GM18505 (cell line): ENCODE results near the gene ANKRD33.

Experiments
- ATAC-seq: cut with Tn5 transposase; IDR thresholded peaks from one replicate; pipeline ENCODE4 v1.9.1; 2021; ENCODE audit not compliant: unreplicated experiment
- POLR2A ChIP-seq: IDR thresholded peaks from 4 replicates; pipeline ENCODE4 v1.6.1; 2011; ENCODE audit warnings: borderline replicate concordance; ENCODE audit not compliant: insufficient read depth, insufficient read length; ENCODE audit errors: extremely low read depth

ANKRD33 gene, protein sequence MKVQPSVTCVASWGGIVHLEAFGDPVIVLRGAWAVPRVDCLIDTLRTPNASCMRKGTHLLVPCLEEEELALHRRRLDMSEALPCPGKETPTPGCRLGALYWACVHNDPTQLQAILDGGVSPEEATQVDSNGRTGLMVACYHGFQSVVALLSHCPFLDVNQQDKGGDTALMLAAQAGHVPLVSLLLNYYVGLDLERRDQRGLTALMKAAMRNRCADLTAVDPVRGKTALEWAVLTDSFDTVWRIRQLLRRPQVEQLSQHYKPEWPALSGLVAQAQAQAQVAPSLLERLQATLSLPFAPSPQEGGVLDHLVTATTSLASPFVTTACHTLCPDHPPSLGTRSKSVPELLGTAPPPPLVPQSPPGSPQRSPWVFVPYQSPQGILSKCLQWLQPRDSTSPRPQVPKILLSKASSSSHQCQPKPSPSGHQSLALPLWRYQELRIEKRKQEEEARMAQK

DNA sequence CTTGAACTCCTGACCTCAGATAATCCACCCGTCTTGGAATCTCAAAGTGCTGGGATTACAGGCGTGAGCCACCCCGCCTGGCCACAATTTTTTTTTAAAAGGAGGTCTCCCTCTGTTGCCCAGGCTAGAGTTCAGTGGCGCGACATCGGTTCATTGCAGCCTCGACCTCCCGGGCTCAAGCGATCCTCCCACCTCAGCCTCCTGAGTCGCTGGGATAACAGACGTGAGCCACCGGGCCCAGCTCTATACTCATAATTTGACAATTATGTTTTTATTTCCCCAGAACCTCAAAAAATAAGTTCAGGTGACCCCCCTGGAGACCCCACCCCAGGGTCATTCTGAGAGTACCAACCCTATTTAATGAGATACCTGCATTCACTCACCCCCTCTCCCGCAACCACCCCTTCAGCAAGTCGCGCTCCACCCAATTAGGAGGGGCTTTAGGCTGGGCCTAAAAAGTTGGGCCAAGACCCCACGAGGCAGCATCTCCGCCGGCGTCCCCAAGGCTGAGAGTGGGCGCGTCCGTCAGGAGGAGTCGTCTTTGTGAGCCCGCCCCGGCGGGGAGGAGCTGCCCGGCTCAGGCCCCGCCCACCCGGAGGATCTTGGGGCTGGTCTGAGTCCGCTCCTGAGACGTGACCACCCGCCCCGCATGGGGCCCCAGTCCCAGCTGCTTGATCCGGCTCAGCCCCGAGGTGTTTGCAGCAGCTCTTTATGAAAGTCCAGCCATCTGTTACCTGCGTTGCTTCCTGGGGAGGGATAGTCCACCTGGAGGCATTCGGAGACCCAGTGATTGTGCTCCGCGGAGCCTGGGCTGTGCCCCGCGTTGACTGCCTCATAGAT lies at the start of gene ANKRD33:
Gene ANKRD33, plus strand, starts transcription at position 628 of the 840 bp plus-strand sequence. Its CDS starts 84 bp downstream, at position 712.
- ATAC-seq, result no peak
- TF ChIP-seq POLR2A, result no peak

DNA sequence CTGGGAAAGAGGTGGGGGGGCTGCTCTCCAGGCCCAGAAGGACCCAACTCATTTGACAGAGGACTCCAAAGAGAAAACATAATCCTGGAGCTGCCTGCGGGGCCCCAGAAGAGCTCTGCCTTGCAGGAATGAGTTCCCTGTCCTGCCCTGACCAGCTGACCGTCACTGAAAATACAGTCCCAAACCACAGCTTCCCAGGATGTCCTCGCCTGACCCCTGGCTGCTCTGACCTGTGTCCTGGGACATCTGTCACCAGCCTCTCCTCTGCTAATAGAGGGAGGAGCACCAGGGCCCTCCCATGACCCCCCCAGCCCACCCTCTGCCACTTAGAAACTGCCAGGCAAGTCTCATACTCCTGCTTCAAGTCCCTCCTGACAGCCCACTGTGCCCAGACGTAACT lies 49.1 kb upstream of the ANKRD33 start:
- no peak for TF ChIP-seq POLR2A
- no peak for ATAC-seq

DNA sequence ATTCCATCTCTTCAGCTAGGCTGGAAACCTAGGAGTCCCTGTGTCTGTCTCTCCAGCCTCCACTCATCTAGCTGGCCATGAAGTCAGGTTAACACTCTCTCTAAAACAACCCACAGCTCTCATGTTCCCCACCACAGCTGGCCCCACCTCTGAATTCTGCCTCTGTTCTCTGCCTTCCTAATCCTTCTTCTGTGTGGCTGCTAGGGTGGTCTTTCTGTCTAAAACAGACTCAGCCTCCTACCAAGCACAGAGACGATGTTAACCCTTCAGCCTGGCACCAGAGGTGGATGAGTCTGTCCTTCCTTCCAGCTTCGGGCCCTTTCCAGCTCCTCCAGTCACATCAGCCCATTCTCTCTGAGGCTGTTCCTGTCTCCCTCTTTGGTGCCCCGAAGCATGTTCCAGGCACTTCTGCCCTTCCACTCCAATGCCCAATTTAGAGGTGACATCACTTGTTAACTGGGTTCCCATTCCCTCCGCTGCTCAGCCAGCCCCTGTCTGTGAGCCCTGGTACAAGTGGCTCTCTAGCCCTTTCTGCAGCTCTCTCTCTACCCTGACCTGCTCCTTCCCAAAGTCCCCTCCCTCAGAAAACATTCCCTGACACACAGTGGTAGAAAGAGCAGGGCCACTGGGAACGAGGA lies 48.5 kb upstream of the ANKRD33 start:
- ATAC-seq, result no peak
- TF ChIP-seq POLR2A, result no peak

DNA sequence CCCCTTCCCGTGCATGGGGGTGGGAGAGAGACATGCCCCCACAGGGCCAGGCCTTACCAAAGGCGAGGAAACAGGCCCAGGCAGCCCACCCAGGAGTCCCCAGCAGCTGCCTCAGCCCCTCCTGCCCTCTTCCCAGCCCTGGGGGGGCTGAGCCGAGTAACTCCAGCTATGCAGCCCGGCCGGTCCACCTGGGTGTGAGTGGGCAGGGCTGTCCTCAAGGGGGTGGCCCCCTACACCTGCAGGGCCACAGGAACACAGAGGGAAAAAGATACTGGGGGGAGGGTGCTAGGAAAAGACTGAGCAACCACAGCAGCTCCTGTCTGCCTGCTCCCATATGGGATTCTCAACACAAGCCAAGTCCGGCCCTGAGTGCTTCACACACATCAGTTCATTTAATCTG lies 46.9 kb upstream of the ANKRD33 start:
- no peak for ATAC-seq
- no peak for TF ChIP-seq POLR2A

DNA sequence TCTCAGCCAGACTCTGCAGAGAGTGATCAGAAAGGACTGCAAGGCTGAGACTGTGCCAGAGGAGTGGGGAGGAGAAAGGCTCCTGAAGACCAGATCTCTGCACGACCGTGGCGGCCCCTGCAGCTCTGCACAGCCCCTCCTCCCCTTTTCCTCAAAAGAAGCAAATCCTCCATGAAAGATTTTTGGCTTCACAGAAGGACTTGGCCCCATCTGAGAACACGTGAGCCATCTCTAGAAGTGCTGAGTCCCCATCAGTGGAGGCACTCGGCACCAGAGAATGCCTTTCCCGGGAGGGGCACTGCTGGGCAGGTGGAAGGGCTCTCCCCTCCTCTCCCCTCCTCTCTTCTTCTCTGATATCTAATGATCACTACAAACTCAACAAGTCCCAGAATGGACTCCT lies 46.2 kb upstream of the ANKRD33 start:
- TF ChIP-seq POLR2A, result no peak
- ATAC-seq, result no peak

DNA sequence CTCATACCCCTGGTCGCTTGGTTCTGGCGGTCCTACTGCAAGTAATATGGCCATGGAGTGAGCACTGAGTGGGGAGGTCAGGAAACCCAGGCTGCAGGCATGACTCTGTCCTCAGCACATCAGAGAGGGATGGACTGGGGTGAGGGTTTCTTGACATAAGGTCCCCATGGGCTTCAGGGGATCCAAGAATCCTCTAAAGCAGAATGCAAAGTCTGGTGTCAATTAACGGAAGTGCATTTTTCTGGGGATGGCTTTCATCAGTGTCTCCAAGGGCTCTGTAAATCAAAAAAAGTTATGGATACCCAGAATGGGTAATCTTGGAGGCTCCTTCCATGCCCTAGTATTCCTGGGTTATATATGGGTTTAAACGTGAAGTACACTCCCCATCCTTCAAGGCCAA lies 43.0 kb upstream of the ANKRD33 start:
- no peak for ATAC-seq
- TF ChIP-seq POLR2A, result no peak

DNA sequence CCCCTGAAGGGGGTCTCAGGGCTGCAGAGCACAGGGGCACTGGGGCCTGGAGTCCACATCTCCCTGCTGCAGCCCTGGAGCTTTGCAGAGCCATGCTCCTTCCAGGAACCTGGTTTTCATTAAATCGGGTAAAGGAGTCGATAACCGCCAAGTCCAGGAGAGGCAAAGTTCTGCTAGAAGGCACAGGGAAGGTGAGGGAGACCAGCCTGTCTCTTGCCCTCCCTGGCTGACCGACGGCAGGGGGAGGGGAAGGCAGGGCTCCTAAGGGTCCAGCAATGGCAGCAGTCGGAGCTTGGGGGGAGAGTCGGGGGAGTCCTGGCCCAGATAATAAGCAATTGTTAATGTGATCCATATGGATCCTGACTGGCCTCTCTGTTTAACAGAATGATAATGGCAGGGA lies 42.4 kb upstream of the ANKRD33 start:
- no peak for ATAC-seq

DNA sequence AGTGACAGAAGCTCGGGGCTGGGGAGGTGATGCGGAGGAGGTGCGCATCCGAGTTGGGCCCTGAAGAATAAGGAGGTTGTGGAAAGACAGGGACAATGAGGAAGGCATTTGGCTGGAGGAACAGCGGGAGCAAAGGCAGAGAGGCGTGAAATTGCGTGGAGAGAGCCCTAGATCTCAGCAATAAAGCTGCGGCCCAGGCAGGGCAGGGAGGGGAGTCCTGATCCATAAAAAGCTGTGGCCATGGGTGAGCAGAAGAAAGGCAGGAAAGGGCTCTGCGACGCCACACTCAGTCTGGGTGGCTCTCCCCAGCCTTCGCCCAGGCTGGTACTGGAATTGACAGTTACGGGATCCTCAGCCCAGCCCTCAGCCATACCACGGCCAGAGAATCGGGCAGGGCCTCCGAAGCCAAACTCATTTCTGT lies 41.6 kb upstream of the ANKRD33 start:
- TF ChIP-seq POLR2A, result no peak
- ATAC-seq, result no peak

More for the DNA sequence above, 42.4 kb upstream of the ANKRD33 start:
- no peak for TF ChIP-seq POLR2A

DNA sequence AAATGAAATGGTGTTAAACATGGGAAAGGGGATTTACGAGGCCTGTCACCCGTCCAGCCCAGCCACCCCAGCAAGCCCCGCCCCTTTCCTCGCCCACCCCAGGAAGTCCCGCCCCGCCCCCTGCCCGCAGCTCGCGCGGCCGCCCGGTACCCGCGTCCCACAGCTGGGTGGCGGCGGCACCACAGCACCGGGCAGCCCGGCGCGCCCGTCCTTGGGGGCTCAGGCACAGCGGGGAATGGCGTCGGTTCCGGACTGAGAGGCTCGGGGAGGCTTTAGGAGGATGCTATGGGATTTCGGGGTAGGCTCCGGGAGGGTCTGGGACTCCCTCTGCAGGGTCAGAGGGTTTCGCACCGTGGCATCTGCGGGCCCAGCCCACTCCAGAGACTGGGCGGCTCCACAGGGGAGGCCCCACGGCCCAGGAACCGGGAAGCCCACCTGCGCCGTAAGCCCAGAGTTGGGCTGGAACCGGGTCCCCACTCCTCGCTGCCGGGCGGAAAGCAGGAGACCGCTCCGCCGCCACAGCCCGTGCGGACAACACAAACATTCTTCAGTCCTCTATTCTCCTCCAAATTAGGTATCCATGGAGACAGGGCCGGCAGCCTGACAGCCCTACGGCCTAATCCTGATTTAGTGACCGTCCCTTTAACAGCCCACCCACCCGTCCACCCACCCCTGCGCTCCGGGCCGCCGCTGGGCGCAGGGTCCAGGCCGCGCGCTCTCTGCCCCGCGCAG lies 40.8 kb upstream of the ANKRD33 start:
- no peak for ATAC-seq
- TF ChIP-seq POLR2A, result no peak

DNA sequence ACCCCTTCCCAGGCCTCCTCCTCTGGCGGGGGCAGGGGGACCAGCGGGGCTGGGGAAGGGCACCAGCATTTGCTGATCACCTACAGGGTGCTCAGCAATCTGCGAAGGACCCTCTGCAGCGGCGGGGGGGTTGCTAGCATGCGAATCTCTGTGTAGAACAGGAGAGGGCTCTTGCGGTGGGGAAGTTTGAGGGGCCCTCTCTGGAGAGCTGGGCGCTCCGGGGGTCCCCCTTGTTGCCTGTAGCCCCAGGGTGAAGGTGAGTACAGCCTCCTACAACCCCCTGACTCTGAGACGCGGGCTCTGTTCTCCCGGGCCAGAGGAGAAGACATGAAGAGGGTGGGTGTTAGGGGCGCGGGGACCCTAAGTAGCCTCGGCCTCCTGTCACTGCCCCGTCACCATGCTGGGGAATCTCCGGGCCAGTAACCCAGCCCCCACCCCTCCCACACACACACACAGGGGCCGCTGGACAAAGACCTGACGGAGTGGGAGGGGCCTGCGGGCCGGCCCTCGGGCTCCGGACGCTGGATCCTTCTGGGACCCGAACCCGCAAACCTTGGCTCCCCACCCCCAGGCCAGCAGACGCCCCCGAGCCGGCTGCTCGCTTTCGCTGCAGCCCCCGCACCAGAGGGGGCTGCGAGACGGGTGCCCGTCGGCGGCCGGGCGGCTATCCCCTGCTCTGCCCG lies 40.1 kb upstream of the ANKRD33 start:
- no peak for ATAC-seq
- no peak for TF ChIP-seq POLR2A

DNA sequence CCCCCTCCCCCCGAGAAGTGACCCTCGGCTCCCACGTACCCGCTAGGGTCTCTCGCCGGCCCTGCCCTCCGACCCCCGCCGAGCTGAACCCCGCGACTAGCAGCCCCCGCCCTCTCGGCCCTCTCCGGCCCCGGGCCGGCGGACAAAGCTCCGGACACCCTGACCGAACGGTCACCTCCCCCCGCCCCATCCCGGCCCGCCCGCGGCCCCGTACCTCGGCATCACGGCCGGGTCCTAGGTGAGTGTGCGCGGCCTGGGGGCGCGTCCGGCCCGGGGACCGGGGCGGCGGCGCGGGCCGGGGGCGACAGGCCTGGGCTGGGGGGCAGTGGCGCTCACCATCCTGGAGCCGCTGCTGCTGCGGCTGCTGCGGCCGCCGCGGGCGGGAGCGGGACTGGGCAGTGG lies 39.6 kb upstream of the ANKRD33 start, which contains the start of gene FIGNL2:
Gene FIGNL2, minus strand, starts transcription at position 393 of the 402 bp plus-strand sequence. CDS start 26,305 bp downstream, outside the sequence.
- TF ChIP-seq POLR2A, result no peak
- ATAC-seq, result no peak
